Osteocyte (in vitro differentiated cells): ENCODE measurements around the gene TMEM132C. TPM values are rescaled to one million over a fixed set of nuclear protein-coding genes. Genes with fewer than 3 reads are reported as not detected.

ENCODE experiments used
- DNase-seq: peaks from one replicate; pipeline ENCODE4 v3.0.0; 2021; ENCODE audit warnings: mixed read lengths; ENCODE audit not compliant: unreplicated experiment; ENCODE audit errors: extremely low spot score
- H3K27ac Mint-ChIP-seq: one replicate; pipeline ENCODE4 v1.8.0; 2021; ENCODE audit warnings: mild to moderate bottlenecking, mixed read lengths; ENCODE audit not compliant: unreplicated experiment
- H3K27me3 Mint-ChIP-seq: one replicate; pipeline ENCODE4 v1.8.0; 2021; ENCODE audit warnings: mixed read lengths; ENCODE audit not compliant: unreplicated experiment
- H3K36me3 Mint-ChIP-seq: one replicate; pipeline ENCODE4 v1.8.0; 2021; ENCODE audit warnings: mixed read lengths; ENCODE audit not compliant: unreplicated experiment
- H3K4me1 Mint-ChIP-seq: one replicate; pipeline ENCODE4 v1.8.0; 2021; ENCODE audit warnings: mixed read lengths; ENCODE audit not compliant: unreplicated experiment
- H3K4me3 Mint-ChIP-seq: one replicate; pipeline ENCODE4 v1.8.0; 2021; ENCODE audit warnings: mild to moderate bottlenecking, moderate library complexity, mixed read lengths; ENCODE audit not compliant: unreplicated experiment
- H3K9me3 Mint-ChIP-seq: one replicate; pipeline ENCODE4 v1.8.0; 2021; ENCODE audit warnings: mixed read lengths; ENCODE audit not compliant: unreplicated experiment
- CTCF ChIP-seq: fragments of 200-600 bp; sonication (generic); IDR thresholded peaks from 2 replicates; pipeline ENCODE4 v1.5.0; 2021; ENCODE audit warnings: antibody characterized with exemption, mild to moderate bottlenecking, moderate library complexity
- total RNA-seq: library from RNA; stranded (reverse); gene quantifications from 2 replicates; pipeline ENCODE4 v1.2.1, GENCODE V29; 2021

The TMEM132C gene
- total RNA-seq, 1 donor from 2014 or later: not detected

- H3K27me3 Mint-ChIP-seq: no peaks in the 10 kb centered on the region
Measured at GRCh38 chr12:128385736-128386135, 118.8 kb downstream of the TMEM132C start.

DNA sequence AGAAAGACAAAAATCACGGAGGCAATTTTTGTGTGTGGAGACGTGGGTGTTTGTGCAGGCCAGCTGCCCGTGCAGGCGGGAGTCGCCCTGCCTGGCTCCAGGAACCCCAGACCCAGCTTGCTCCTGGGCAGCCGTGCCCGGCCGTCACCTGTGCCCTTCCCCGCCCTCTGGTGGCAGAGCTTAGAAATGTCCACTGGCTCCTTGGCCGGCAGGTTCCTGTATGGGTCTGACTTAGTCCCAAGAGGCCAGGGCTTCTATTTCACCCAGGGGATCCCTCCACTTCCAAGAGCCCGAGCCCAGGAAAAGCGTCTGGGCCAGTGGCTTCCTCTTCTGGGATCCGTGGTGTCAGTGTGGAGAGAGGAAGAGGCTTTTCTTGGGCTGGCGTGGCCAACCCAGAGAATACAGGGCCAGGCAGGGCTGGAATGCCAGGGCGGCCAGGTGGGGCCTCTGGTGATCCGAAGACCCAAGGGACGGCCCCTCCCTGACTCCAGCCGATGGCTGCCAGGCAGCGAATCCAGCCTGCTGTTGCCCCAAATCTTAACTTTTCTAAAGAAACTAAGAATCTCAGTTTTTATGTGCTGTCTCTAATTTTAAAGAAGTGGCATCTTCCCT, 120.9 kb downstream of the TMEM132C start:
- peaks cover 10% of the 10 kb centered on the region for H3K9me3 Mint-ChIP-seq
- H3K4me1 Mint-ChIP-seq: no peaks in the 10 kb centered on the region
- peak; percentile 83 for DNase-seq
- no peaks in the 10 kb centered on the region for H3K27me3 Mint-ChIP-seq
- TF ChIP-seq CTCF: peak; percentile 21
- no peak overlapping the region for H3K4me3 Mint-ChIP-seq
- H3K36me3 Mint-ChIP-seq: no peaks in the 10 kb centered on the region
- H3K27ac Mint-ChIP-seq: no peak overlapping the region

More at GRCh38 chr12:128385736-128386135, 118.8 kb downstream of the TMEM132C start:
- no peaks in the 10 kb centered on the region for H3K36me3 Mint-ChIP-seq
- no peak for DNase-seq
- H3K4me1 Mint-ChIP-seq: no peaks in the 10 kb centered on the region
- TF ChIP-seq CTCF: no peak
- peaks cover 4% of the 10 kb centered on the region for H3K9me3 Mint-ChIP-seq
- H3K27ac Mint-ChIP-seq: no peak overlapping the region
- no peak overlapping the region for H3K4me3 Mint-ChIP-seq

DNA sequence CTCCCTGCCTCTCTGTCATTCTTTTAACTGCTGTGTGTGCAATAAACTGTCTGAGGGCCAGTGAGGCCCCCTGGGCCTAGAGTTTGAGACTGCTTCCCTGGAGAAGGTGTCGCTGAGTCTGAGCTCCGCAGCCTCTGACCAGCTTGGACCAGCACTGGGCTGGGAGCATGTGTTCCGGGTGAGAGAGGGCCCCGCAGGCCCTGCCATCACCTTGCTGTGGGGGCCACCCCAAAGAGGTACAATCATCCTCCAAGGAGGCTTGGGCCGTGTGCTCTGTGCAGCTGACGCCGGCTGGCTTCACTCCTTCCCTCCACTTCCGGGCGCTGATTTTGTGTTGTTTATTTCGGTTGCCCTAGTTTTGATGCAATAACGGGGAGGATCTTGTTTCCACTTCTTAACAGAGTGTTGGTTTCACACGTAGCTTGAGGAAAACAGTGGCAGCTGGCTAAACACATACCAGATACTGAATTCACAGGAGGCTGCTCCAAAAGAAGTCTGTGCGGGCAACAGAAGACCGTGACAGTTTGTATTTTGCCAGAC, 121.6 kb downstream of the TMEM132C start:
- DNase-seq: peak; percentile 60
- Mint-ChIP-seq H3K27ac (no peak overlapping the region), H3K4me3 (no peak overlapping the region), H3K27me3 (no peaks in the 10 kb centered on the region), H3K4me1 (no peaks in the 10 kb centered on the region), H3K9me3 (peaks cover 15% of the 10 kb centered on the region), H3K36me3 (no peaks in the 10 kb centered on the region)
- no peak for TF ChIP-seq CTCF

DNA sequence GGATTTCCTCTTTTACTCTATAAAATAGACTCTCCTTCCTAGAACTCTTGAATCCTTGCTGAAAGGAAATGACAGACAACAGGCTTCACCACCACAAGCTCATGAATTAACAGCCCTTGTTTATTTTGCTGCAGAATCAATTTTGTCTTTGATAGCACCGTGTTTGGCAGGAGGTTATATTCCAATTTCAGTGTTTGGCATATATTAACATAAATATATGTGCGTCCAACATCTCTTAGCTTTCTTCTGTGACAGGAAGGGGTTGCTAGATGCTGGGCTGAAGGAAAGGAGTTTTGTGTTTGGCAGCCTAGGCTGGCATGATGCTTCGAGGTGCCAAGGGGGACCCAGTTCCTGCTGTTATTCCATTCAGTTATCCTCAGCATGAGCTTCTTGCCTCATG, 126.4 kb downstream of the TMEM132C start:
- Mint-ChIP-seq H3K9me3 (peaks cover 40% of the 10 kb centered on the region), H3K36me3 (no peaks in the 10 kb centered on the region), H3K27me3 (no peaks in the 10 kb centered on the region), H3K4me1 (no peaks in the 10 kb centered on the region), H3K27ac (no peak overlapping the region), H3K4me3 (no peak overlapping the region)
- DNase-seq: no peak
- no peak for TF ChIP-seq CTCF

DNA sequence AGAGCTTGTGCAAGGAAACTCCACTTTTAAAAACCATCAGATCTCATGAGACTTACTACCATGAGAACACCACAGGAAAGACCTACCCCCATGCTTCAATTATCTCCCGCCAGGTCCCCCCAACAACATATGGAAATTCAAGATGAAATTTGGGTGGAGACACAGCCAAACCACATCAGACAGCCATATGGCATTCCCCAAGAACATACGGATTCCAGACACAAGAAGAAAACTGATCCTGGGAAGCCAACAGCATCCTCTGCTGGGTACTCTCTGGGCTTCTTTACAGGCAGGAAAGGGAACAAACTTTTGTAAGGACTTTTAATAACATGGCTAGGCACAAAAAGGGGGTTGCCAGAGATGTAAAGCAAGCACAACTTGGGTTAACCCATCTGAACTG, 127.2 kb downstream of the TMEM132C start:
- H3K4me1 Mint-ChIP-seq: no peaks in the 10 kb centered on the region
- no peaks in the 10 kb centered on the region for H3K36me3 Mint-ChIP-seq
- no peak for TF ChIP-seq CTCF
- H3K27ac Mint-ChIP-seq: no peak overlapping the region
- peaks cover 40% of the 10 kb centered on the region for H3K9me3 Mint-ChIP-seq
- DNase-seq: no peak
- H3K4me3 Mint-ChIP-seq: no peak overlapping the region
- H3K27me3 Mint-ChIP-seq: no peaks in the 10 kb centered on the region
